ENCODE data around the gene PORCN.

DNA sequence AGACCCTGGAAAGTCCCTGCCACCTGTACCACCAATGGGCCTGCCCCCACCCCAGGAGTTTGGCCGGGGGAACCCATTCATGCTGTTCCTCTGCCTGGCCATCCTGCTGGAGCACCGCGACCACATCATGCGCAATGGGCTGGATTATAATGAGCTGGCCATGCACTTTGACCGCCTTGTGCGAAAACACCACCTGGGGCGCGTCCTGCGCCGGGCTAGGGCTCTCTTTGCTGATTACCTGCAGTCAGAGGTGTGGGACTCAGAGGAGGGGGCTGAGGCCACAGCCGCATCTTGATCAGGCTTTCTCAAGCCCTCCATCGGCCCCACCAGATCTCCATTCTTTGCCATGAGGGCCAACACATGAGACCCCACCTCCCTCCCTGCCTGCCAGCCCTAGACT lies 51.9 kb downstream of the PORCN start:
- TF ChIP-seq POLR2A (IDR thresholded peaks at IDR 0.05), result no peak
- TF ChIP-seq, protein P1, sequence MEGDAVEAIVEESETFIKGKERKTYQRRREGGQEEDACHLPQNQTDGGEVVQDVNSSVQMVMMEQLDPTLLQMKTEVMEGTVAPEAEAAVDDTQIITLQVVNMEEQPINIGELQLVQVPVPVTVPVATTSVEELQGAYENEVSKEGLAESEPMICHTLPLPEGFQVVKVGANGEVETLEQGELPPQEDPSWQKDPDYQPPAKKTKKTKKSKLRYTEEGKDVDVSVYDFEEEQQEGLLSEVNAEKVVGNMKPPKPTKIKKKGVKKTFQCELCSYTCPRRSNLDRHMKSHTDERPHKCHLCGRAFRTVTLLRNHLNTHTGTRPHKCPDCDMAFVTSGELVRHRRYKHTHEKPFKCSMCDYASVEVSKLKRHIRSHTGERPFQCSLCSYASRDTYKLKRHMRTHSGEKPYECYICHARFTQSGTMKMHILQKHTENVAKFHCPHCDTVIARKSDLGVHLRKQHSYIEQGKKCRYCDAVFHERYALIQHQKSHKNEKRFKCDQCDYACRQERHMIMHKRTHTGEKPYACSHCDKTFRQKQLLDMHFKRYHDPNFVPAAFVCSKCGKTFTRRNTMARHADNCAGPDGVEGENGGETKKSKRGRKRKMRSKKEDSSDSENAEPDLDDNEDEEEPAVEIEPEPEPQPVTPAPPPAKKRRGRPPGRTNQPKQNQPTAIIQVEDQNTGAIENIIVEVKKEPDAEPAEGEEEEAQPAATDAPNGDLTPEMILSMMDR (IDR thresholded peaks at IDR 0.05), result no peak
